GM19463 (cell line): ENCODE results near the gene ZNF554.
"Not testable (repeated sequence)": the region's sequence is repeated elsewhere in the genome, so short reads cannot be mapped to it uniquely, and the experiment has no call there.

Experiments
- ATAC-seq: cut with Tn5 transposase; IDR thresholded peaks from one replicate; pipeline ENCODE4 v1.9.1; 2021; ENCODE audit warnings: mild to moderate bottlenecking, moderate library complexity; ENCODE audit not compliant: unreplicated experiment

The ZNF554 gene

DNA sequence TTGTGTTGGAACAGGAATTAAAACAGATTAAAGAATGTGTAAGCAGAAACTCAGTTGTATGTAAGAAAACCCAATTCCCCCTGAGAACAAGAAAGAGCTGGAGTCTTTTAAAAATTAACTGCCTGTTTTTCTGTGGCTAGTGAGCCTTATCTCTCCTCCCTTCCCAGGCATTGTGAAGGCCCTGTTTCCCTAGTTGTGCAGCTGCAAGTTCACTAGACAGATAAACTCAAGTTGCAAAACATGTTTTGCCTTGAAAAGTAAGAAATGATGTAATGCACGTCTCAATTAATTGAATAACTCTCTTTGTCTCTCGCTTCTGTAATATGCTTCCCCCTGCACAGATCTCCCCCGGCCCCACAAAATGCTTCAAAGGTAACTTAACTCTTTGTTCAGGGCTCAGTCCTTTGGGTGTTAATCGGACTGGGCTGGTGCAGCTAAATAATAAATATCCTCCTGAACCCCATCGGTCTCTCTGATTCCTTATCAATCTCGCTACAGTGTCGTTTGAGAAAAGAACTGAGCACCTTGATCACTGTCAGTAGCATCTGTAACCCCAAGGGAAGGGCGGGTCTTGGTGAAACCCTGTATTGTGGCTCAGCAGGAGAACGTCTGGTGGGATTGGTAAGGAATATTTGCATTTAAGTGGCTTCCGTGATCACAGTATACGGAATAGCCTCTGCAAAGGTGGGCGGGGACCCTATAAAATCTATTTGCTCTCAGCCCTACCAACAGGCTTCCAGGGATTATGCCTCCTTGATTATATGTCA is 45.8 kb downstream of the ZNF554 start:
- no peak for ATAC-seq

GRCh38 chr19:2866495-2867024 is 46.9 kb downstream of the ZNF554 start:
- no peak for ATAC-seq

- ATAC-seq: no peak
These were observed 47.6 kb downstream of the ZNF554 start, which contains the start of gene ZNF556 for GRCh38 chr19:2867025-2867991. ZNF556 (plus strand) TSS chr19:2867335; CDS start chr19:2867422, 87 bp downstream.

DNA sequence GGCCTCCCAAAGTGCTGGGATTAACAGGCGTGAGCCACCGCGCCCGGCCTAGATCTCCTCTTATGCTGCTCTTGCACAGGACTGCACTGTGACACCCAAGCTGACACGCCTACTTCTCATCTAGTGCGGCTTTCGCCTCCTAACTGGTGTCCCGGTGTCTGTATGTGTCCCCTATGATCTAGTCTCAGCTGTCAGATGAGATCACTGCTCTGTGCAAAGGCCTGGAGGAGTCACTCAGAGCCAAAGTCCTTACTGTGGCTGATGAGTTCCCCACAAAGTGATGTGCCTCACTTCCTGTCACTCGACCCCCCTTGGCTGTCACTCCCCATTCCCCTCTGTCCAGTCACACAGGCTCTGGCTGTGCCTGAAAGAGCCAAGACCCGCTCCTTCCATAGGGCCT is 50.0 kb downstream of the ZNF554 start:
- no peak for ATAC-seq

- ATAC-seq: not testable (repeated sequence)
These were observed 52.5 kb downstream of the ZNF554 start for GRCh38 chr19:2872175-2872574.

DNA sequence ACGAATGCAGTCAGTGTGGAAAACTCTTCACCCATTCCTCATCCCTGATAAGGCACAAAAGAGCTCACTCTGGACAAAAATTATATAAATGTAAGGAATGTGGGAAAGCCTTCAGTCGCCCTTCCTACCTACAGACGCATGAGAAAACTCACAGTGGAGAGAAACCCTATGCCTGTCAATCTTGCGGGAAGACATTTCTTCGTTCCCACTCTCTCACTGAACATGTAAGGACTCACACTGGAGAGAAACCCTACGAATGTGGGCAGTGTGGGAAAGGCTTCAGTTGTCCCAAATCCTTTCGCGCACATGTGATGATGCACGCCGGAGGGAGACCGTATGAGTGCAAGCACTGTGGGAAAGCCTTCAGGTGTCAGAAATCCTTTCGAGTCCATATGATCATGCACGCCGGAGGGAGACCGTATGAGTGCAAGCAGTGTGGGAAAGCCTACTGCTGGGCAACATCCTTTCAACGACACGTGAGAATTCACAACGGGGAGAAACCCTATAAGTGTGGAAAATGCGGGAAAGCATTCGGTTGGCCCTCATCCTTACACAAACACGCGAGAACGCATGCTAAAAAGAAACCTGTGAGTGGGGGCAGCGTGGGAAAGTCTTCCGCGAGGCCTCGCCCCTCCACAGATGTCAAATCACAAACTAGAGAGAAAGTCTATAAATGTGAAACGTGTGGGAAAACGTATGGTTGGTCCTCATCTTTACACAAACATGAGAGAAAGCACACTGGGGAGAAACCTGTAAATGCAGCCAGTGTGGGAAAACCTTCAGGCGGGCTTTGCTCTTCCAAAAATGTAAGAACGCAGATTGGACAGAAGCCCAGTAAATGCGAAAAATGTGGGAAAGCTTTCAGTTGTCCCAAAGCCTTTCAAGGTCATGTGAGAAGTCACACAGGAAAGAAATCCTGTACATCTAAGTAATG is 58.0 kb downstream of the ZNF554 start:
- ATAC-seq: no peak

- no peak for ATAC-seq
These were observed 64.2 kb downstream of the ZNF554 start for GRCh38 chr19:2883686-2884439.

DNA sequence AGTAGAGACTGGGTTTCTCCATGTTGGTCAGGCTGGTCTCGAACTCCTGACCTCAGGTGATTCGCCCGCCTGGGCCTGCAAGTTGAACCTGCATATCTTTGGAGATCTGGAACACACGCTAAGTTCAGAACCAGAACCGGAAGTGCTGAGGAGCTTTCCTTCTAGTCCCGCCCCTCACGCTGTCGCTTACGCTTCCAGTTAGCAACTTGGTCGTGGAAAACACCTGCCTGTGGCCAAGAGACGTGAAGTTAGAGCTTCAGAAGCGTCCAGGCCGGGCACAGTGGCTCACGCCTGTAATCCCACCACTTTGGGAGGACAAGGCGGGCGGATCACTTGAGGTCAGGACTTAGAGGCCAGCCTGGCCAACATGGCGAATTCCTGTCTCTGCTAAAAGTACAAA is 66.1 kb downstream of the ZNF554 start:
- no peak for ATAC-seq
